NCI-H1436 treated with DMSO at 0.1 percent for 48 hours (cell line): ENCODE data around the gene ARHGEF3.
"Not testable (repeated sequence)": the region's sequence is repeated elsewhere in the genome, so short reads cannot be mapped to it uniquely, and the experiment has no call there.

ENCODE experiments used
- DNase-seq: peaks from one replicate; lab custom pipeline; 2025; lab: John Stamatoyannopoulos, UW

The ARHGEF3 gene

GRCh38 chr3:56772952-56773938 lies 28.5 kb downstream of the ARHGEF3 start:
- DNase-seq: no peak

- DNase-seq: no peak
Measured at GRCh38 chr3:56771376-56771775, 30.4 kb downstream of the ARHGEF3 start.

GRCh38 chr3:56769116-56769707 lies 32.5 kb downstream of the ARHGEF3 start:
- no peak for DNase-seq

- DNase-seq: no peak
Measured at GRCh38 chr3:56764904-56765547, 36.7 kb downstream of the ARHGEF3 start.

- no peak for DNase-seq
Measured at GRCh38 chr3:56764184-56764583, 37.6 kb downstream of the ARHGEF3 start.

- DNase-seq: no peak
Measured at GRCh38 chr3:56763233-56763632, 38.5 kb downstream of the ARHGEF3 start.

GRCh38 chr3:56762718-56763117 lies 39.0 kb downstream of the ARHGEF3 start:
- DNase-seq: no peak

GRCh38 chr3:56761887-56762651 lies 39.7 kb downstream of the ARHGEF3 start:
- no peak for DNase-seq

- no peak for DNase-seq
Measured at GRCh38 chr3:56761023-56761422, 40.7 kb downstream of the ARHGEF3 start.

GRCh38 chr3:56759532-56759931 lies 42.2 kb downstream of the ARHGEF3 start:
- no peak for DNase-seq

- DNase-seq: no peak
Measured at GRCh38 chr3:56758539-56758981, 43.2 kb downstream of the ARHGEF3 start.

GRCh38 chr3:56758042-56758441 lies 43.7 kb downstream of the ARHGEF3 start:
- DNase-seq: not testable (repeated sequence)

- no peak for DNase-seq
Measured at GRCh38 chr3:56754741-56755417, 46.9 kb downstream of the ARHGEF3 start.

GRCh38 chr3:56753206-56753820 lies 48.4 kb downstream of the ARHGEF3 start:
- DNase-seq: no peak

- no peak for DNase-seq
Measured at GRCh38 chr3:56751056-56751707, 50.6 kb downstream of the ARHGEF3 start.

GRCh38 chr3:56748663-56749231 lies 53.0 kb downstream of the ARHGEF3 start:
- DNase-seq: no peak

GRCh38 chr3:56747150-56747549 lies 54.6 kb downstream of the ARHGEF3 start:
- no peak for DNase-seq

GRCh38 chr3:56744016-56744415 lies 57.7 kb downstream of the ARHGEF3 start:
- DNase-seq: no peak

- no peak for DNase-seq
Measured at GRCh38 chr3:56742887-56743286, 58.9 kb downstream of the ARHGEF3 start.

GRCh38 chr3:56739036-56739435 lies 62.7 kb downstream of the ARHGEF3 start:
- DNase-seq: no peak
